Ectodermal cell (in vitro differentiated cells): ENCODE measurements around the gene SMARCA1.

ENCODE experiments used
- H3K27ac ChIP-seq: 2 replicates; pipeline ENCODE4 v1.7.0; 2013; ENCODE audit warnings: mild to moderate bottlenecking, low read depth, low read length; ENCODE audit not compliant: insufficient read depth, poor library complexity, severe bottlenecking
- H3K27me3 ChIP-seq: 2 replicates; pipeline ENCODE4 v1.7.0; 2013; ENCODE audit warnings: mild to moderate bottlenecking, low read length; ENCODE audit not compliant: insufficient read depth, control insufficient read depth, poor library complexity, severe bottlenecking
- H3K36me3 ChIP-seq: one replicate; pipeline ENCODE4 v1.7.0; 2013; ENCODE audit warnings: low read length; ENCODE audit not compliant: control insufficient read depth, insufficient read depth
- H3K4me1 ChIP-seq: one replicate; pipeline ENCODE4 v1.7.0; 2013; ENCODE audit warnings: low read length; ENCODE audit not compliant: control insufficient read depth, insufficient read depth
- H3K4me3 ChIP-seq: 2 replicates; pipeline ENCODE4 v1.7.0; 2013; ENCODE audit warnings: low read depth, low read length, control low read depth; ENCODE audit not compliant: insufficient read depth
- H3K9me3 ChIP-seq: 2 replicates; pipeline ENCODE4 v1.7.0; 2013; ENCODE audit warnings: mild to moderate bottlenecking, low read length, moderate library complexity; ENCODE audit not compliant: control insufficient read depth
- WGBS, 2 experiments: methylation state at CpG; one replicate each; pipeline ENCODE4 v1.1.7; 2013; ENCODE audit warnings: missing lambda C conversion rate in 2 of 2; 5-methylcytosine and 5-hydroxymethylcytosine counted together

Gene SMARCA1

GRCh38 chrX:129472116-129472515 is 51.2 kb downstream of the SMARCA1 start:
- H3K4me3 ChIP-seq = no peak overlapping the region
- H3K27ac ChIP-seq = no peak overlapping the region
- H3K36me3 ChIP-seq = peaks cover 8% of the 10 kb centered on the region
- H3K9me3 ChIP-seq = no peaks in the 10 kb centered on the region
- H3K4me1 ChIP-seq = no peaks in the 10 kb centered on the region
- 86 to 89% methylated on average over 1 of the region's 1 CpG for WGBS, 2 experiments
- H3K27me3 ChIP-seq = no peaks in the 10 kb centered on the region

GRCh38 chrX:129462707-129463106 is 60.6 kb downstream of the SMARCA1 start:
- Histone ChIP-seq H3K36me3 (peaks cover 12% of the 10 kb centered on the region), H3K27ac (no peak overlapping the region), H3K4me1 (no peaks in the 10 kb centered on the region), H3K27me3 (no peaks in the 10 kb centered on the region), H3K4me3 (no peak overlapping the region), H3K9me3 (no peaks in the 10 kb centered on the region)
- 100% methylated on average over 1 to 3 of the region's 3 CpGs for WGBS, 2 experiments

- no peaks in the 10 kb centered on the region for H3K4me1 ChIP-seq
- H3K36me3 ChIP-seq = peaks cover 9% of the 10 kb centered on the region
- no peaks in the 10 kb centered on the region for H3K9me3 ChIP-seq
- H3K27ac ChIP-seq = no peak overlapping the region
- H3K4me3 ChIP-seq = no peak overlapping the region
- H3K27me3 ChIP-seq = no peaks in the 10 kb centered on the region
- WGBS, 2 experiments = 98 to 100% methylated on average over 2 to 3 of the region's 3 CpGs
These were observed 61.4 kb downstream of the SMARCA1 start for GRCh38 chrX:129461801-129462456.

GRCh38 chrX:129452523-129452922 is 70.8 kb downstream of the SMARCA1 start:
- H3K4me3 ChIP-seq = no peak overlapping the region
- no peak overlapping the region for H3K27ac ChIP-seq
- no peaks in the 10 kb centered on the region for H3K36me3 ChIP-seq
- no peaks in the 10 kb centered on the region for H3K9me3 ChIP-seq
- H3K4me1 ChIP-seq = no peaks in the 10 kb centered on the region
- WGBS, 2 experiments = 93 to 99% methylated on average over 6 of the region's 6 CpGs
- H3K27me3 ChIP-seq = no peaks in the 10 kb centered on the region

GRCh38 chrX:129450123-129450522 is 73.2 kb downstream of the SMARCA1 start:
- H3K4me3 ChIP-seq = no peak overlapping the region
- 97 to 100% methylated on average over 2 of the region's 4 CpGs for WGBS, 2 experiments
- H3K4me1 ChIP-seq = no peaks in the 10 kb centered on the region
- no peaks in the 10 kb centered on the region for H3K9me3 ChIP-seq
- H3K27me3 ChIP-seq = no peaks in the 10 kb centered on the region
- H3K36me3 ChIP-seq = no peaks in the 10 kb centered on the region
- no peak overlapping the region for H3K27ac ChIP-seq

GRCh38 chrX:129449148-129449547 is 74.1 kb downstream of the SMARCA1 start:
- Histone ChIP-seq H3K27ac (no peak overlapping the region), H3K36me3 (no peaks in the 10 kb centered on the region), H3K4me1 (no peaks in the 10 kb centered on the region), H3K9me3 (no peaks in the 10 kb centered on the region), H3K27me3 (no peaks in the 10 kb centered on the region), H3K4me3 (no peak overlapping the region)
- 100% methylated on average over 2 of the region's 2 CpGs; no CpG with 5 or more reads in 1 of the 2 experiments for WGBS, 2 experiments

GRCh38 chrX:129445436-129445835 is 77.9 kb downstream of the SMARCA1 start:
- Histone ChIP-seq H3K9me3 (no peaks in the 10 kb centered on the region), H3K27ac (no peak overlapping the region), H3K36me3 (no peaks in the 10 kb centered on the region), H3K27me3 (no peaks in the 10 kb centered on the region), H3K4me1 (no peaks in the 10 kb centered on the region), H3K4me3 (no peak overlapping the region)

- Histone ChIP-seq H3K9me3 (no peaks in the 10 kb centered on the region), H3K27ac (no peak overlapping the region), H3K4me1 (no peaks in the 10 kb centered on the region), H3K4me3 (no peak overlapping the region), H3K36me3 (no peaks in the 10 kb centered on the region), H3K27me3 (no peaks in the 10 kb centered on the region)
- WGBS, 2 experiments = 100% methylated on average over 2 to 3 of the region's 3 CpGs
These were observed 89.3 kb downstream of the SMARCA1 start for GRCh38 chrX:129433945-129434344.

GRCh38 chrX:129433461-129433860 is 89.8 kb downstream of the SMARCA1 start:
- WGBS, 2 experiments = 100% methylated on average over 1 of the region's 2 CpGs
- H3K4me3 ChIP-seq = no peak overlapping the region
- no peaks in the 10 kb centered on the region for H3K36me3 ChIP-seq
- H3K27me3 ChIP-seq = no peaks in the 10 kb centered on the region
- no peak overlapping the region for H3K27ac ChIP-seq
- H3K4me1 ChIP-seq = no peaks in the 10 kb centered on the region
- H3K9me3 ChIP-seq = no peaks in the 10 kb centered on the region

- WGBS, 2 experiments = 96 to 100% methylated on average over 1 of the region's 1 CpG
- Histone ChIP-seq H3K9me3 (no peaks in the 10 kb centered on the region), H3K36me3 (peaks cover 17% of the 10 kb centered on the region), H3K4me1 (no peaks in the 10 kb centered on the region), H3K27ac (no peak overlapping the region), H3K27me3 (no peaks in the 10 kb centered on the region), H3K4me3 (no peak overlapping the region)
These were observed 96.0 kb downstream of the SMARCA1 start for GRCh38 chrX:129427267-129427666.

- H3K27me3 ChIP-seq = no peaks in the 10 kb centered on the region
- WGBS, 2 experiments = 86 to 90% methylated on average over 1 to 2 of the region's 4 CpGs
- peaks cover 15% of the 10 kb centered on the region for H3K36me3 ChIP-seq
- H3K4me3 ChIP-seq = no peak overlapping the region
- H3K9me3 ChIP-seq = no peaks in the 10 kb centered on the region
- H3K4me1 ChIP-seq = no peaks in the 10 kb centered on the region
- H3K27ac ChIP-seq = no peak overlapping the region
These were observed 100.1 kb downstream of the SMARCA1 start for GRCh38 chrX:129423191-129423590.
